ENCODE measurements around the gene BPGM. TPM values are rescaled to one million over a fixed set of nuclear protein-coding genes. Genes with fewer than 3 reads are reported as not detected.
A peak's percentile ranks its signal among the peaks of the same experiment; 100 is the strongest.
"Not testable (repeated sequence)": the region's sequence is repeated elsewhere in the genome, so short reads cannot be mapped to it uniquely, and the experiment has no call there.

BPGM gene
- polyA plus RNA-seq, 4 donors, result 36.2 to 49.8 (median 41.9) TPM

DNA sequence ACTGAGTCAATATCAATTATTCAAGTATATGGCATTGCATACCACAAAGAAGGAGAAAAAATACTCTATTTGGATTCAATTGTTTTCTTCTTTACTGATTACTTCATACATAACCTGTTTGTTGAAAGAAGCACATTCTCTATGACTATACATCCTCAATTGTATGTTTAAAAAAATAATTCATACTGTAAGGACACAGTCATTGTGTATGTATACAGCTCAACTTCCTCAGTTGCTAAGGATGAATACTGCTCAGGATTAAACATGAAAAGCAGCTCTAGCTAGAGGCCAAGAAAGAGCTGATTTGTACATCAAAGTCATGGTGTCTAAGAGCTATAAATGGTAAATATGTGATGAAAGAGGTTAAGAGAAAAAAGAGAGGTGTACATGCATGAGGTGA is 15.8 kb upstream of the BPGM start:
- DNase-seq (ENCODE audit: low read depth in 4 of 4, low spot score in 2 of 4), result no peak

- DNase-seq (ENCODE audit: low read depth in 4 of 4, low spot score in 2 of 4), result no peak
Observed at GRCh38 chr7:134632052-134632451, 14.6 kb upstream of the BPGM start.

GRCh38 chr7:134632937-134633540 is 13.6 kb upstream of the BPGM start:
- peak in 1 of 4 donors; percentile 25 for DNase-seq (ENCODE audit: low read depth in 4 of 4, low spot score in 2 of 4)

DNA sequence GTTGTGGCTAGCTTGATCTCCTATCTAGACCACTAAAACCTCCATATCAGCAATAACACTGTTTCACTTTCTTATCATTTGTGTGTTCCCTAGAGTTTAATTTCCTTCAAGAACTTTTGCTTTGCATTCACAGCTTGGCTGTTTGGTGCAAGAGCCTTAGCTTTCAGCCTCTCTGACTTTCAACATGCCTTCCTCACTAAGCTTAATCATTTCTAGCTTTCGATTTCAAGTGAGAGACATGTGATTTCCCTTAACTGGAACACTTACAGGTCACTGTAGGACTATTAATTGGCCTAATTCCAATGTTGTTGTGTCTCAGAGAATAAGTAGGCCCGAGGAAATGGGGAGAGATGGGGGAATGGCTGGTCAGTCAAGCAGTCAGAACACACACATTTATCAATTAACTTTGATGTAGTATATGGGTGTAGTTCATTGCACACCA is 10.6 kb upstream of the BPGM start:
- peak in 1 of 4 donors; percentile 15 for DNase-seq (ENCODE audit: low read depth in 4 of 4, low spot score in 2 of 4)

DNA sequence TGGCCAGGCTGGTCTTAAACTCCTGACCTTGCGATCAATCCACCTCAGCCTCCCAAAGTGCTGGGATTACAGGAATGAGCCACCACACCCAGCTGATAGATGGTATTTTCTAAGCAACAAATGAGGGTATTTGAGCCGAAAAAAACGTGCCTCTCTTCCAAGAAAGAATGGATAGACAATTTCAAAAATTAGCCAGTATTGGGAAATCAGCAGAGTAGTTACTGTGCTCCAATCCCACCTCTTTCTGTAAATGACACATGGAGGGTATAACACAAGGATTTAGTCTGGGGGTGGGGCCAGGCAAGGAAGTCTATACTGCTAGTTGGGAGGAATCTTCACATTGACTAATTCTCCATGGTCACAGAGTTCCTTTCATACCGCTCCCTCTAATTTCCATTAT is 9.2 kb upstream of the BPGM start:
- no peak for DNase-seq (ENCODE audit: low read depth in 4 of 4, low spot score in 2 of 4)

DNA sequence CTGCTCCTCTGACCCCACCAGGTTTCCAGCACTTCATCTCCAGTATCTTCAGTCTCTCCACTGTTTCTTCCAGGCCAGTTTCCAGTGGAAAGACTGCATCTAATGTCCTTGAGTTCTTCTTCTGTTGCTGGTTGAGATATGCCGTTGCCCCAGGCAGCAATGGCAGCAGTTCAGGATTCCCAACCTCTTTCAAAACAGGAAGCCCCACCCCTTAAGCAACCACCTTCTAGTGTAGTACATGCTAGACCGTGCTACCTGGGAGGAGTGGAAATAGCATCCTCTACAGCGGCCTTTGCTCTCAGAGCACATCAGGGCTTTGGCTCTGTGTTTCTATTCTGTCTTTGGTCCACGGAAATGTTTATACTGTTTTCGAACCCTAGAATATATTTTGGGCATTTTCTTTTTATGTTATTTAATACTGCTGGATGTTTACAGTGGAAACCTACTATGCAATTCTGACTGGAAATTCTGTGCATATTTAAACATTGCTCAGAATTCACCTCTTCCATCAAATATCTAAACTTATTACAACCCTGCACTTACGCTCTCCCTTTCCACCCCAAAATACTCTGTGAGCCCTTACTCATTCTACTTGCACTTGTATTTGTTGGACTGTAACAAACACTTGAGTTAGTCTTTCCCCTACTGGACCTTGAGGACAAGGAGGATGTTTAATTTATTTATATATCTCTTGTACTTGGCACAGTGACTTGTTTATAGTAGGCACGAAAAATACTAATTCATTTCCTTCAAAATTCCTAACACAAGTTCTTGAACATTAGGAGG is 8.5 kb upstream of the BPGM start:
- no peak for DNase-seq (ENCODE audit: low read depth in 4 of 4, low spot score in 2 of 4)

DNA sequence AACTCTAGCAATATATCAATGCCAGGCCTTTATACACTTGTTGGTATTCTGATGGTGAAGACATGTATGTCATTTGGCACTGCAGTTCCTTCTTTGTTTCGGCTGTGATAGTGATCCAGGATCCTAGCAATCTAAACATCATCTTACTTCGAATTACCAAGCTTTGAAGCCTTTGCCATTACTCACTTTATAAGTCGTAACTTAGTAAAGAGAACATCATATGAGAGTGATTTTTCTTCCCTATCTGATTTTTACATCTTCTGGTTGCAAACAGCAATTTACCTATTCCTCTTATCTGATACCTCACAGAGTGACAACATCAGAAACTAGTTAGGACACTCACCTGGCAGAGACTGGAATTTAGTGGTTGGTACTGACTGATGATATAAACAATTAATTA is 7.6 kb upstream of the BPGM start:
- no peak for DNase-seq (ENCODE audit: low read depth in 4 of 4, low spot score in 2 of 4)

DNA sequence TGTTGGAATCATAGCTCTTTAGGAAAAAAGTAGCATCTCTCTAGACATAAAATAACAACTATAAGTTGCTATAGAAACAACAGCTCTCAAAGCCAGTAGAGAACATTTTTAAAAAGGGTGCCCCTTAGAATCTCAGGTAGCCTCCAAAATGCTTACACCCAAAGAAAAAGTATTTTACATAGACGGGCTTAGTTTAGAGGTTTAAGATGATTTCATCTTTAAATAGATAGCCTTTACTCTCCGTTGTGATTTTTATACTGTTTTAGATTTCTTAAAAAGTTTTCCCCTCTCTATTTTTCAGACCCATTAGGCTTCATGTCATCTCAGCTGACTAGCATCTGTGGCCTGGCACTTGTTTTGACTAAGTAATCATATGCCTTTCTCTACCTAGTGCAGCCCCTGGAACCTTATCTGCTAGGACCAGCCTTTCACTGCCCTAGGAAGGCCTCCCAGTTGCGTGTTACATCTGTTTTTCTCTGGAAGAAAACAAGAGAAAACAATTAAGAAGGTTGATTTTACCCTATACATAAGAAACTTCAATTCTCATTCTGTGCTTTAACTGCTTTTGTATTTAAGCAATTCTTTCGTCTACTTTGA is 6.9 kb upstream of the BPGM start:
- DNase-seq (ENCODE audit: low read depth in 4 of 4, low spot score in 2 of 4), result no peak

DNA sequence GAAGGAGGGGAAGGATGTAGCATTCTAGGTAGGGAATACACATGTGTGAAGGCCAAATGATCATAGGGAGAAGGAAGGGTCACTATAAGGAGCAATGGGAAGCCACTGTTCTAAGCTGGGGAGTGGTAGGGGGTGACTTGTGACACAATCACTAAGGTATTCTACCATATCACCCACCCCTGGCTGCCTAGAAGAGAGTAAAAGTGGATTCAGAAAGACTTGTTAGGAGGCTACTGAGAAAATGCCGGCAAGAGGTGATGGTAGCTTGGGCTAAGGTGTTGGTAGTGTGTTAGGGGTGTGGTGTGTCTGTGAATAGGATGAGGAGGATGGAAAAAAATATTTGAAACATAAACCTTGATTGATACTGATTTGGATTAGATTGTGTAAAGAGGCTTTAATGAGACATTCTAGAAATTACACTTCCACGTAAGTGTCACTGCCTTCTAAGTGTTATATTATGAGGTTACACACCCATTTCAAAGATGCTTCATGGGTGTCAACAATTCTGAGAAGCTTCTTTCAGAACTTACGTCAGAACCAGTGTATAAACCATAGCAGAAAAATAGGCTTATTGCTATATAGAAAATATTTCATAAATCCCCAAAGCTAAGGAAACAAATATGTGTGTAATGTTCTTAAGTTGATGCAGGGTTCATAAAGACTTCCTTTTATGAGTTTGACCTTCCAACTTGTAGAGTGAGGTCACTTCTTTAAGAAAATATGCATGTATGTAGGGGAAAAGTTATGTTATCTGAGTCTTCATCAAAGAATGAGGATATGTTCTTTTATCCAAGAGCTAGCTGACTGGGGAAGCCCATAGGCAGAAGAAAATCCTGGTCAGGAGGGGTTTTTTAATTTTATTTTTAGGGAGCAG is 5.6 kb upstream of the BPGM start:
- no peak for DNase-seq (ENCODE audit: low read depth in 4 of 4, low spot score in 2 of 4)

GRCh38 chr7:134641981-134642380 is 4.7 kb upstream of the BPGM start:
- not testable (repeated sequence) for DNase-seq (ENCODE audit: low read depth in 4 of 4, low spot score in 2 of 4)

GRCh38 chr7:134643131-134643530 is 3.5 kb upstream of the BPGM start:
- DNase-seq (ENCODE audit: low read depth in 4 of 4, low spot score in 2 of 4), result no peak

DNA sequence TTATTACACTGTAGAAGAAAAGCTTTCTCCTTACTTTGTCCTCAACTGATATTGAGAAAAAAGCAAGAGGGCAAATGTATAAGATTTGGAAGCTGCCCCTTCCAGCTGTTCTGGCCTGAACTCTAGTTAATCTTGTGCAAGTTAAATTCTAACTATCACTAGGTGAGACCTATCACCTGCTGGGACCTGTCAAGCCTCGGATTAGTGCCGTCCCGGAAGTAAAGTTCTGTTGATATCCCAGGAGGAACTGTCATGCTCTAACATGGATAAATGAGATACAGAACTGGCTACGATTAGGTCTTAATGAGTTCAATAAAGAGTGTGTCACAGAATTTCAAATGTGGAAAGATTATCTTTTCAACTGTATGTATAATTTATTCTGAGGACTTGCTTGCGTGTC is 1.2 kb upstream of the BPGM start:
- DNase-seq (ENCODE audit: low read depth in 4 of 4, low spot score in 2 of 4), result no peak

DNA sequence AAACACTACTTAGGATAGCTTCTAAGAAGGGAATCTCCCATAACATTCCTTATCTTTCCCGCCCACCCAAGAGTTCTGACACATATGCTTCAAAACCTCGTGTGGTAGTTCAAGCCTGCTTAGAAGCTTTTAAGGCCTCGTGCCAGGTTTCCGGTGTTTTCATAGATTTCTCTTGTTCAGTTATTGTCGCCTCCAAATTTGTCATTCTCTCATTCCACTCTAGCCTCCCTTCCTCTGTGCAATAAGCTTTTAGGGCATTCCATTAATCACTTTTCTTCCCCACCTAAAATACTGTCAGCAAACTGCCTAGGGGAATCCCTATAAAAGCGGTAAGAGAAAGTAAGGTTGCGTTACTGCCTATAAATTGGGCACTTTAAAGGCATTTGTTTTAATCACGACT is 718 bp upstream of the BPGM start:
- DNase-seq (ENCODE audit: low read depth in 4 of 4, low spot score in 2 of 4), result peak in 1 of 4 donors; percentile 10

- no peak for DNase-seq (ENCODE audit: low read depth in 4 of 4, low spot score in 2 of 4)
Observed at GRCh38 chr7:134648456-134648855, 1.8 kb downstream of the BPGM start.

GRCh38 chr7:134649226-134649775 is 2.6 kb downstream of the BPGM start:
- no peak for DNase-seq (ENCODE audit: low read depth in 4 of 4, low spot score in 2 of 4)

GRCh38 chr7:134651991-134652390 is 5.3 kb downstream of the BPGM start:
- DNase-seq (ENCODE audit: low read depth in 4 of 4, low spot score in 2 of 4), result no peak

DNA sequence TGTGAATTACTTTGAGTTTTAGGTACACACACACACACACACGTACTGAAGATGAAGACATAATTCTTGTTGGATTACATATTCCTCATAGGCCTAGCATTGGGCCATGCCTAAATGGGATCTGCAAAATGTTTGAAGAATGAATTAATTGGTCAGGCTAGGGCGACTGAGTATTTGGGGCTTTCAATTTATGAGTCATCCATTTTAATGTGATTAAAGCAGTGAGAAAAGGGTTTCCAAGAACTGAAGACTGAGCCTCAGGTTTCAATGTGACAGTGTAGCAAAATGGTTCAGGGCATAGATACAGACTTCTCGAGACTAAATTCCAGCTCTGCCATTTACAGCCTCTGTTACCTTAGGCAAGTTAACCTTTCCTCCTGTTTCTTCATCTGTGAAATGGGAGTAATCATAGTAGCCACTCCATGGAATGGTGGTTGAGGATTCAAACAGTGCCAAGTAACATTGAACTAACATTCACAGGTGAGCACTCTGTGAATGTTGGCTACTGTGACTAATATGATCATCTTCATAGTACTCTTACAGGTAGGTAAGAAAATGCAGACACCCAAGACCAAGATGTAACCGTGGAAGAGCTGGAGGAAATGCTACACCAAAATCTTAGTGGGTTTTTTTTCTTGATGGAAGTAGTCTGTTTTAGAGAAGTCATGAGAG is 7.6 kb downstream of the BPGM start:
- DNase-seq (ENCODE audit: low read depth in 4 of 4, low spot score in 2 of 4), result no peak

DNA sequence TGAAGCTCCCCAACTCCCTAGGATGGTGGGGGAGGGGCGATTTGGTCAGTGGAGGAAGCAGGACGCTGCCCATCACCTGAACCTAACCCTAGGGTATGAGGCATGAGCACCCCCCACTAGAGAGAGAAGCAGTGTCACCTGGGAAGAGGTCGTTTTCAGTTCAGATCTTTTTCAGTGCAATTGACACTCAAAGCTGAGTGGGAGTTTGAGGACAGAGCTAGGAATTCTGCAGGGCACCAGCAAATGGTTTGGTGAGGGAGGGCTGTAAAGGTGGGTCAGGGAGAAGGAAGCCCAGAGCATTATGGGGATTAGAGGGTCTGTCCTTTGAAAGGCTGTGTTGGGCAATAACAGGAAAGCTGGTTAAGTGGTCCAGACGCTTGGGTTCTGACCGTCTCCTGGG is 10.9 kb downstream of the BPGM start:
- no peak for DNase-seq (ENCODE audit: low read depth in 4 of 4, low spot score in 2 of 4)

- no peak for DNase-seq (ENCODE audit: low read depth in 4 of 4, low spot score in 2 of 4)
Observed at GRCh38 chr7:134660242-134660785, 13.7 kb downstream of the BPGM start.

DNA sequence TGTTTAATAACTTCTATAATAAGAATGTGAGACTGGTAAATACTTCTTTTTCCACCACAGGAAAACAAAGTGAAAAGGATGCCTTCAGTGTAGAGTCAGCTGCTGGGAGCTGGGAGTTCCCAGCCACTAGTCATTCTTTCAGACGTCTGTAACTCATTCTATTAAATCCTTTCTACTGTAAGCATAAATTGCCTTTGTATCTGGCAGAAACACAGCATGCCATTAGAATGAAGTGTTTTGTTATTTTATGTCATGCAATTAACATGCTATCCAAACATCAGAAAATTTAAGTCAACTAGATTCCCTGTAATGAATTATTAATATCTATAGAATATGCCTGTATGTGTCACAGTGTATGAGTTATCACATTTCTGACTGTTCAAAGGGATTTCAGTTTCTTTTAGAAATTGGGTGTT is 14.3 kb downstream of the BPGM start:
- no peak for DNase-seq (ENCODE audit: low read depth in 4 of 4, low spot score in 2 of 4)
